GM18526 (cell line): ENCODE results near the gene GLIS2.

Experiments
- POLR2A ChIP-seq: IDR thresholded peaks from 3 replicates; pipeline ENCODE4 v1.6.1; 2011; ENCODE audit not compliant: insufficient read length; ENCODE audit errors: extremely low read depth

The GLIS2 gene

DNA sequence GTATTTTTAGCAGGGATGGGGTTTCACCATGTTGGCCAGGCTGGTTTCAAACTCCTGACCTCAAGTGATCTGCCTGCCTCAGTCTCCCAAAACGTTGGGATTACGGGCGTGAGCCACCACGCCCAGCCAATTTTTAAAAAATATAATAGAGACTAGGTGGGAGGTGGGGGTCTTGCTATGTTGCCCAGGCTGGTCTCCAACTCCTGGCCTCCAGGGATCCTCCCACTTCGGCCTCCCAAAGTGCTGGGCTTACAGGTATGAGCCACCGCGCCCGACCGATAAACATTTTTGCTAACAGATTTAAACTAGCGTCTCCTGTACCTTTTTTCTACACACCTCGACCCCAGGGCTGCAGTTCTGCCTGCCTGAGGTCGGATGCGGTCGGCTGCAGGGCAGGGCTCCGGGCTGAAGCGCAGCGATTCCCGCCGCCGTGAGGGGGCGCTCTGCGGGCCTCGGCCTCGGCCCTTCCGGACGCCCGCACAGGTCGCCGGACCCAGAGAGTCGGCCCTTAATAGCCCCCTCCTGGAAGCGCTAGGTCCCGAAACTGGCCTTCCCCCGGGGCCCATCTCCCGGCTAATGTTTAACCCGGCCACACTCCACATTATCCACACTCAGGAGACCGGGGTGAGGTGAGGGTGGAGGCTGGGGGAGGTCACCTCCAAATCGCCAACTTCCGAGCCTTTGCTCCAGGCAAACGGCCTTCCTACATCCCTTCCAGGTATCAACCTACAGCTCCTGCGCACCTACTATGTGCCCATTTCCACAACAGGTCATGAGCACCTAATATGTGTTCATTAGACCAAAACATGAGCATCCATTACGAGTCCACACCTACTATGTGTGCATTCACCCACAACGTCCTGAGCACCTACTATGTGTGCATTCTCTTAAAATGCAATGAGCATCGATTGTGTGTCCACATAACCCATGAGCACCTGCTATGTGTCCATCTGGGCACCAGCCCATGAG lies 2.0 kb upstream of the GLIS2 start:
- TF ChIP-seq POLR2A: no peak

DNA sequence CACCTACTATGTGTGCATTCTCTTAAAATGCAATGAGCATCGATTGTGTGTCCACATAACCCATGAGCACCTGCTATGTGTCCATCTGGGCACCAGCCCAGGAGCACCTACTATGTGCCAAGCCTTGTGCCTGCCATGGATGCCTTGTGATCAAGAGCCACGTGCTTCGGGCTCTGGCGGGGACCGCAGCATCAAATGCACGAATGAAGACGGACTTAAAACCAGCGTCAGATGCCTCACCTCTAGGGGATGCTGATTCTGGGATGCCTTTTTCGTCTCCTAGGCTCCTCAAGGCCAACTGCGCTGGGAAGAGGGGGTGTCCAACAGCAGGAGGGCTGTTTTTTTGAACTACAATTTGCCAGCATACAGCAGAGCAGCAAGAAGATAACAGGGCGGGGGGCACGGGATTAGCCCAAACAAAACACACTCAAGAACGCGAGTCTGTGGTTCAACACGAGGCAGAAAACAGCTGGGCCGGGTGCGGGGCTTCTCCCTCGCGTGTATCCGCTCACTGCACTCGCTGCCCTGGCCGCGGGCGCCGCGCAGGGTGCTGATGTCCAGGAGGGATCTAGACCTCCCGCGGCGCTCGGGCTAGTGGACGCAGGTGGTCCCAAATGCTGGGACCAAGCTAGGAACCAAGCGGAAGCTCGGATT lies 1.2 kb upstream of the GLIS2 start:
- no peak for TF ChIP-seq POLR2A

GRCh38 chr16:4316108-4316863 lies 419 bp downstream of the GLIS2 start:
- TF ChIP-seq POLR2A: no peak

GRCh38 chr16:4316864-4317531 lies 1.1 kb downstream of the GLIS2 start:
- TF ChIP-seq POLR2A: no peak

- no peak for TF ChIP-seq POLR2A
Measured at GRCh38 chr16:4317532-4318450, 1.9 kb downstream of the GLIS2 start.

- no peak for TF ChIP-seq POLR2A
Measured at GRCh38 chr16:4318451-4318910, 2.6 kb downstream of the GLIS2 start.

- no peak for TF ChIP-seq POLR2A
Measured at GRCh38 chr16:4318967-4319366, 3.1 kb downstream of the GLIS2 start.

DNA sequence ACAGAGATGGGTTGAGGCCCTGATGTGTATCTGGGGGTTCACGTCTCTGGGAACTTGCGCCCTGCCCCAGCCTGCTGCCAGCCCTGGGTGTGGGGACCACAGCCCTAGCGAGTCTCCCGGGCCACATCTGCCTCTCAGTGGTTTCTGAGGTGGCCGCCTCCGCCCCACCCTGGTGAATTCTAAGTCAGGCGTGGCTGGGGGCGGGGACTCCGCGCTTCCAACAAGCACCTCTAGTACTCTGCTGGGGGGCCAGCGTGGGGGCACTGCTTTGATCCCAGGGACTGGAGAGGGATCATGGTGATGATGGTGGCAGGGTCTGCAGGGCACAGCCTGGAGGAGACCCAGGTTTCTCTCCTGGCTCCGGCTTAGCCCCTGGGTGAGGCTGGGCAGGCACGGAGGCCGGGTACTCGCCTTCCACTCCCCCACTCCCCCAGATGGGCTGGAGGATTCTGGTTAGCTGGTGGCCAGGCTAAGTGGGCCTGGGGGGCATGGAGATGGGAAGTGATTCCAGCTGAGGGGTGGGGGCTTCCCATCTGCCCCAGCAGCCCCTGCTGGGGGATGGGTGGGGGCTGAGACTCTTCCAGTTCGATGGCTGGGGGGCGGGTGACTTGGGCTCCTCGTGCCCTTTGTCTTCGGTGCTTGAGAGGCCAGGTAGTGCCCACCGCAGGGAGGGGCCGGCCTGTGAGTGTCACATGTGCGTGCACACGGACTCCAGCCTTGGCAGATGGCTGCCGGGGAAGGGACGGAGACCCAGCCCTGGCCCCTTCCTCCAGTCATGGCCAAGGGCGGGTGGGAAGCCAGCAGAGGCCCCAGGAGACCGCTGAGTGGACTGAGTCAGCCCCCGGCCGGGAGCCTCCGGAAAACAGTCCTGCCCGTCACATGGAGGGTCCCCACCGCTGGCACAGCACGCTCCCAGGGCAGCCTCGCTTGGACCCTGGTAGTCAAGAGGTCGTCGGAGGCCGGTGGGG lies 3.9 kb downstream of the GLIS2 start:
- TF ChIP-seq POLR2A: no peak

DNA sequence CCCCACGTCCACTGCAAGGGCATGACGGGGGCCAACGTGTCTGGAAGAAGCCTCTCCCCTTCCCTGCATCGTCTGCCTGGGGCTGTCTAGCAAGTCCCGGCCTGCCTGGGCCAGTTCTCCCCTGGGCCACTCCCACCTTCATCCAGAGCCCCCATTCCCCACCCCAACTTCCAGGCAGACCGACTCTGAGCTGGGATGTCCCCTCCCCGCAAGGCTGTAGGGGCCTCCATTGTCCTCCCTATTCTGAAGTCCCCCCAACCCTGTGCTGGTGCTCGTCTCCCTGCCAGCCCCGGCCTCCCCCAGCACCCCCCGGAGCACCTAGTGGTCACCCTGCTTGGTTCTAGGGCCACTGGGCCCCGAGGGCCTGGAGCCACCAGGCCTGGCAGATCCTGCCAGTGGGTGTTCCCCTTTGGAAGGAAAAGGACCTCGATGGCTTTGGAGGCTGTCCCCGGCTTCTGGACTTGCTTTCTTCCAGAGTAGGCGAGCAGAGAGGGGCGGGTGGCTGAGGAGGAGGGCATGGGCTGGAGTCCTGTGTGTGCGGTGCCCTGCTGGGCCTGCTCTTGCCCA lies 4.8 kb downstream of the GLIS2 start:
- no peak for TF ChIP-seq POLR2A

- TF ChIP-seq POLR2A: no peak
Measured at GRCh38 chr16:4321286-4322120, 5.6 kb downstream of the GLIS2 start.
